OCI-LY3 (cell line): ENCODE measurements around the gene C22orf31.

Source experiments
- CTCF ChIP-seq: fragments of 200-600, 300-600 bp; sonication (generic); IDR thresholded peaks from 2 replicates; pipeline ENCODE4 v1.5.1; 2014; ENCODE audit warnings: antibody characterized with exemption, low read length, low read depth
- EZH2phosphoT487 ChIP-seq: fragments of 200-600 bp; shearing (Covaris generic); IDR thresholded peaks from 2 replicates; pipeline ENCODE4 v1.6.1; 2018; ENCODE audit warnings: antibody characterized with exemption, mixed run types, low read depth

DNA sequence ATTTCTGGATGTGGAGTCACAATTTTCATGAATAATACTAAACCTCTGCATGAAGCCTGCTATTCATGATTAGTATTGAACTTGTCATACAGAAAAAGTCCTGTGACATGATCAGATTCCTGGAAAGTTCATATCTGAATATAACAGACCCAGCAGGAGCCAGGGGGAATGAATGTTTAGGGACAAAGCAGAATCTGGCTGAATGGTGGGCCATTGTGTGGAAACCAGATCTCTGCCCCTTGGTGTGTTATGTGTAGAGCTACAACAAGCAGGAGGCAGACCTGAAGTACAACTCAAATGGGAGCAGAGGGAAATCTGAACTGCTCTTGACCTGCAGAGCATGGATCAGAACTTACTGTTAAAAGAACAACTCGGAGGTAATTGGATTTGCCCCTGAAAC, 41.5 kb upstream of the C22orf31 start:
- TF ChIP-seq CTCF = no peak
- TF ChIP-seq EZH2phosphoT487 = no peak
